GM12892 (cell line): ENCODE measurements around the gene PYGB.

Experiments
- POLR2A ChIP-seq: IDR thresholded peaks from 2 replicates; pipeline ENCODE4 v1.6.1; 2011; ENCODE audit warnings: low read depth, low read length, control low read depth
- POLR2AphosphoS5 ChIP-seq: IDR thresholded peaks from 2 replicates; pipeline ENCODE4 v1.6.1; 2011; ENCODE audit warnings: low read depth, low read length, control low read depth
- TAF1 ChIP-seq: IDR thresholded peaks from 2 replicates; pipeline ENCODE4 v1.6.1; 2011; ENCODE audit warnings: low read depth, mild to moderate bottlenecking, control low read depth, low read length, borderline replicate concordance

DNA sequence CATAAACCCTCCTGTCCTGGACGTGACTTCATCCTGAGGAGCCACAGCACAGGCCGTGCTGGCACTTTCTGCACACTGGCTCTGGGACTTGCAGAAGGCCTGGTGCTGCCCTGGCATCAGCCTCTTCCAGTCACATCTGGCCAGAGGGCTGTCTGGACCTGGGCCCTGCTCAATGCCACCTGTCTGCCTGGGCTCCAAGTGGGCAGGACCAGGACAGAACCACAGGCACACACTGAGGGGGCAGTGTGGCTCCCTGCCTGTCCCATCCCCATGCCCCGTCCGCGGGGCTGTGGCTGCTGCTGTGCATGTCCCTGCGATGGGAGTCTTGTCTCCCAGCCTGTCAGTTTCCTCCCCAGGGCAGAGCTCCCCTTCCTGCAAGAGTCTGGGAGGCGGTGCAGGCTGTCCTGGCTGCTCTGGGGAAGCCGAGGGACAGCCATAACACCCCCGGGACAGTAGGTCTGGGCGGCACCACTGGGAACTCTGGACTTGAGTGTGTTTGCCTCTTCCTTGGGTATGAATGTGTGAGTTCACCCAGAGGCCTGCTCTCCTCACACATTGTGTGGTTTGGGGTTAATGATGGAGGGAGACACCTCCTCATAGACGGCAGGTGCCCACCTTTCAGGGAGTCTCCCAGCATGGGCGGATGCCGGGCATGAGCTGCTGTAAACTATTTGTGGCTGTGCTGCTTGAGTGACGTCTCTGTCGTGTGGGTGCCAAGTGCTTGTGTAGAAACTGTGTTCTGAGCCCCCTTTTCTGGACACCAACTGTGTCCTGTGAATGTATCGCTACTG, 22.0 kb upstream of the PYGB start:
- TF ChIP-seq POLR2A (no peak), TAF1 (no peak), POLR2AphosphoS5 (no peak)
